ENCODE measurements around the gene IL11.

IL11 gene

DNA sequence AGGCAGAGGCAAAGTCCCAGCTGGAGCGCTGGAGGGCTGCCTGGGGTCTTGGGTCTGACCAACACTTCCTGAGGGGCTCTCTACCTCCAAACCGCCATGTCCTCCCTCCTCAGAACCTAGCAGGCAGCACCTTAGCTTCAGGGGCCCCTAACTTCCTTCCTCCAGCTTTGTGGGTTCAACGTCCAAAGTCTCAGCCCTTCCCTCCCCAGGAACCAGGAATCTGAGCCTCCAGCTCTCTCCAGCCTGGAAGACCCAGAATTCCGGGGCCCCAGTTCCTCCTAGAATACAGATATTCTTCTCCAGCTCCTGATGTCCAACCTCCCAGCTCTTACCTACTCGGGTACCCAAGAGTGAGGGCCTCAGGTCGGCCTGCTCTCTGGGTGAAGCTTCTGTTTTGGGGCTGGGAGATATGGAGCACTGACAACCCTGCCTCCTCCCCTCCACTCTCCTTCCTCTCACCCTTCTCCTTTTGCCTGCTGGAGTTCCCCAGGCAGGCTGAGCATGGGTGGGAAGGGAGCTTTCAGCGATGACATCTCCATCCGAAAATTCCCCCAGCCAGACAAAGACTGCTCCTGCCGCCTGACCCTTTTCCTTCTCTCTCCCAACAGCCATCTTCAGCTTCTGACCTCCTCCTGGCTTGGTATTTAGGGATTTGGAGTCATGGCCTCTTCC, 48.7 kb downstream of the IL11 start:
- DNase-seq = no peak

DNA sequence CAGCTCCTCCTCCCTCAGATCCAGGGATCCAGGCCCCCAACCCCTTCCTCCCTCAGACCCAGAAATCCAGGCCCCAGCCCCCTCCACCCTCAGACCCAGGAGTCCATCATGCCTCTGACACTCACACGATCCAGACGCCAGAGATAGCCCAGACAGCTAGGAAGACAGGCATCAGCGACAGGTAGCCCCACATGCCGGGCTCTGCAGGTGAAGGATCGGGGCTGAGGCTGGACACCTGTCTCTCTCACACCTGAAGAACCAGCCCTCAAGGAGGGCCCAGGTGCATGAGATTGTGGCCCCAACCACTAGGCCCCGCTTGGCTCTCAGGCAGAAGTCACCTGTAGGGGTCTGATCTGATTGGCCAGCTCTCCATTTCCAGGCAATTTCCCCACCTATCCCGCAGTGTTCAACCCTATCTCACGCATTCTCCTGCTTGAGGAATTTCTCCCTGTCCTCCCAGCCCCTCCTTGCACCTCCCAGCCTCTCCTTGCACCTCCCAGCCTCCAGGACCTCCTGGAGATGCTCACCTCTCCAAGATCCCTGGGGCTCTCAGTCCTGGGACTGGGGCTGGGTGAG, 49.3 kb downstream of the IL11 start:
- no peak for DNase-seq

DNA sequence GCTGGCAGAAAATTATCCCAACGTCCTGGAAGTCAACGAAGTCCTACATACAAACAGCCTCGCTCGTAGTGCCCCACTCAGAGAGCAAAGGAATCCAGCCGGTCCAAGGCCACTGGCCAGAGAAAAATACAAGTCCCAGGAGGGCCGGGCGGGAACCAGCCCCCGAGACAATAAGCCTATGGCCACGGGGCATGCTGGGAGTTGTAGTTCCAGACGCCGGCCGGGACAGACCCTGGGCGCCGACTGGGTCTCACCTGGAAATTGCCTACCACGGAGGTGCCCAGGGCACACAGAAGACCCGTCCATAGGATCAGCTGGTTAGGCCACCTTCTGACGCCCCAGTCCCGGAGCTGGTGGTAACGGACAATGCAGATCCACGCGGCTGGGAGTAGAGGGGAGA, 50.5 kb downstream of the IL11 start:
- no peak for DNase-seq

DNA sequence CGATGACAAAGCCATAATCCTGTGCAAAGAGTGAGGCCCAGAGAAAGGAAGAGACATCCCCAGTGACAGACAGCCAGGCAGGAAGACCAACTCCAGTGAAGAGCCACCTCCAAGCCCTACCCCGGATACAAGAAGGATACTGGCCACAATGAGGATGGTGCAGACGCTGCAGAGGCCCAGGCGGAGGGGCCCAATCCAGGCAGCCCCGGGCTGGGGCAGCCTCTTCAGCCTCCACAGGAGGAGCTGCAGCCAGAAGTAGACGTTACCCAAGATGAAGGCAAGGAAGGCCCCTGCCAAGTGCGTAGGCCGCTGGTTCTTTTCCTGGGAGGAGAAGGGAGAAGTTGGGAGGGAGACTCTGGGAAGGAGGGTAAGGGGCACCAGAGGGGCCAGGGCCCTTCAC, 53.6 kb downstream of the IL11 start:
- DNase-seq = no peak

DNA sequence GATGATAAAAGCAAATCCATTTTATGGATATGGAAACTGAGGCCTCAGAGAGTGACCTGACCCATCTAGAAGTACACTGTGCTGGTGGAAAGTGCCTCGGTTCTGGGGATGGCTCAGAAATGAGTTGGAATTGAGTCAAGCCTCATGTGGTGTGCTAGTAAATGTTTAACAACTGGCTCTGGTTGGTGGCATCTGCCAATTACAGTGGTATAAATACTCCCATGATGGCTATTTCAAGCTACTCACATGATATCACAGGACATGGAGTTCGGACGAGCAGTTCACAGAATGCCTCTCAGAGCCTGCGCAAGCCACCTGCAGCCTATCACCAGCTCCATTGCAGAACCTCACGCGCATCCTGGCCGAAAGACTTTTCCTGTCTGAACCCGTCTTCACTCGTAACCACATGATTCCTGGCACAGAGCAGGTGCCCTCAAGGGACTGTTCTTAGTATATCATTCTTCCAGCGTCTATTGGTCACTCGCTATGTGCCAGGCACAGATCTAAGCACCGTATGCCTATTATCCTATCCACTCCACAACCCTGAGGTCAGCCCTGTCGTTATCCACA, 54.2 kb downstream of the IL11 start:
- DNase-seq = no peak

DNA sequence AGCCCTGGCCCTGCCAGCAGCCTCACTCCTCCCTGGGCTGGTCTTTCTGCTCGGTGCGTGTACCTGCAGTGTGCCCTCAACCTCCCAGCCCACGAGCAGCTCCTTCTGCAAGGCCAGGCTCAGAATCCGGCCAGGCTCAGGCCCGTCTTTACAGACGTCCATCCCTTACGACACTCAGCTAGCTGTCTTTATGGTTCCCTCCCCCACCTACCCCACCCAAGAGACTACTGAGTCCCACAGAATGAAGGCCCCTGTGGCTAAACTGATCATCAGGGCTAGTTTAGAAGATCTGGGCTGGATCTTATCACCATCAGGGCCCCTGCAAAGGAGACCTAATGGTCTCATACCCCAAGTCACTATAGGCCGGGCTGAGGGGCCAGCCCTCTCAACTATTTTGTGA, 55.9 kb downstream of the IL11 start:
- no peak for DNase-seq
